ENCODE data around the gene KCNT1.

Gene KCNT1

GRCh38 chr9:135727257-135727875, 25.4 kb downstream of the KCNT1 start:
- no peak for DNase-seq (ENCODE audit: low read depth in 2 of 2)

GRCh38 chr9:135728436-135729110, 26.6 kb downstream of the KCNT1 start:
- DNase-seq (ENCODE audit: low read depth in 2 of 2), result no peak

GRCh38 chr9:135729480-135729879, 27.5 kb downstream of the KCNT1 start:
- no peak for DNase-seq (ENCODE audit: low read depth in 2 of 2)

- DNase-seq (ENCODE audit: low read depth in 2 of 2), result no peak
These were observed 29.5 kb downstream of the KCNT1 start for GRCh38 chr9:135731454-135731853.

GRCh38 chr9:135732569-135733257, 30.7 kb downstream of the KCNT1 start:
- DNase-seq (ENCODE audit: low read depth in 2 of 2), result no peak

GRCh38 chr9:135734616-135735144, 32.7 kb downstream of the KCNT1 start:
- no peak for DNase-seq (ENCODE audit: low read depth in 2 of 2)

GRCh38 chr9:135736272-135736978, 34.4 kb downstream of the KCNT1 start:
- no peak for DNase-seq (ENCODE audit: low read depth in 2 of 2)

GRCh38 chr9:135736979-135737839, 35.2 kb downstream of the KCNT1 start:
- no peak for DNase-seq (ENCODE audit: low read depth in 2 of 2)

GRCh38 chr9:135737840-135738521, 36.0 kb downstream of the KCNT1 start:
- DNase-seq (ENCODE audit: low read depth in 2 of 2), result no peak

- no peak for DNase-seq (ENCODE audit: low read depth in 2 of 2)
These were observed 37.6 kb downstream of the KCNT1 start for GRCh38 chr9:135739271-135740220.

GRCh38 chr9:135741276-135742219, 39.6 kb downstream of the KCNT1 start:
- no peak for DNase-seq (ENCODE audit: low read depth in 2 of 2)

- DNase-seq (ENCODE audit: low read depth in 2 of 2), result no peak
These were observed 41.0 kb downstream of the KCNT1 start for GRCh38 chr9:135743021-135743420.

GRCh38 chr9:135743546-135744332, 41.8 kb downstream of the KCNT1 start:
- DNase-seq (ENCODE audit: low read depth in 2 of 2), result no peak

GRCh38 chr9:135744333-135745070, 42.5 kb downstream of the KCNT1 start:
- no peak for DNase-seq (ENCODE audit: low read depth in 2 of 2)

GRCh38 chr9:135745189-135745588, 43.2 kb downstream of the KCNT1 start:
- DNase-seq (ENCODE audit: low read depth in 2 of 2), result no peak

GRCh38 chr9:135745686-135746324, 43.8 kb downstream of the KCNT1 start:
- DNase-seq (ENCODE audit: low read depth in 2 of 2), result no peak
